H9 (cell line): ENCODE measurements around the gene DLK1. TPM values are rescaled to one million over a fixed set of nuclear protein-coding genes. Genes with fewer than 3 reads are reported as not detected.

Experiments
- DNase-seq: peaks from one replicate; pipeline ENCODE4 v3.0.0-alpha.2; 2017
- H2AFZ ChIP-seq: one replicate; pipeline ENCODE4 v1.6.1; 2013; ENCODE audit warnings: mild to moderate bottlenecking, low read length, control low read depth, moderate library complexity
- H2AK5ac ChIP-seq: 2 replicates; pipeline ENCODE4 v1.6.1; 2013; ENCODE audit warnings: low read length, control low read depth, mixed read lengths; ENCODE audit not compliant: insufficient read length
- H2BK120ac ChIP-seq: one replicate; pipeline ENCODE4 v1.6.1; 2013; ENCODE audit warnings: low read depth, mild to moderate bottlenecking, low read length, control low read depth, inconsistent platforms; ENCODE audit not compliant: poor library complexity, severe bottlenecking
- H2BK12ac ChIP-seq: 2 replicates; pipeline ENCODE4 v1.6.1; 2013; ENCODE audit warnings: low read length, control low read depth, mixed read lengths, low read depth; ENCODE audit not compliant: insufficient read length
- H2BK15ac ChIP-seq: 2 replicates; pipeline ENCODE4 v1.6.1; 2013; ENCODE audit warnings: low read depth, low read length, control low read depth
- H2BK20ac ChIP-seq: one replicate; pipeline ENCODE4 v1.6.1; 2013; ENCODE audit warnings: low read depth, mild to moderate bottlenecking, low read length, control low read depth, inconsistent platforms; ENCODE audit not compliant: poor library complexity, severe bottlenecking
- H2BK5ac ChIP-seq: 2 replicates; pipeline ENCODE4 v1.6.1; 2013; ENCODE audit warnings: low read length, control low read depth, mixed read lengths; ENCODE audit not compliant: insufficient read length
- H3K14ac ChIP-seq: 2 replicates; pipeline ENCODE4 v1.6.1; 2013; ENCODE audit warnings: low read length, control low read depth; ENCODE audit not compliant: insufficient read depth
- H3K18ac ChIP-seq: 2 replicates; pipeline ENCODE4 v1.6.1; 2013; ENCODE audit warnings: low read depth, mild to moderate bottlenecking, mixed read lengths, low read length, control low read depth; ENCODE audit not compliant: insufficient read length
- H3K23ac ChIP-seq: 2 replicates; pipeline ENCODE4 v1.6.1; 2013; ENCODE audit warnings: low read length, control low read depth, mixed read lengths, low read depth; ENCODE audit not compliant: insufficient read length
- H3K23me2 ChIP-seq: 2 replicates; pipeline ENCODE4 v1.6.1; 2013; ENCODE audit warnings: low read depth, mild to moderate bottlenecking, mixed read lengths, low read length, control low read depth; ENCODE audit not compliant: insufficient read length, poor library complexity, severe bottlenecking
- H3K27ac ChIP-seq: 2 replicates; pipeline ENCODE4 v1.5.1; 2013; ENCODE audit warnings: low read length, control low read depth, mixed read lengths, low read depth; ENCODE audit not compliant: insufficient read length
- H3K27me3 ChIP-seq: 2 replicates; pipeline ENCODE4 v1.6.1; 2013; ENCODE audit warnings: low read length, control low read depth, inconsistent platforms; ENCODE audit not compliant: insufficient read depth
- H3K4ac ChIP-seq: 2 replicates; pipeline ENCODE4 v1.6.1; 2013; ENCODE audit warnings: low read depth, mild to moderate bottlenecking, control low read depth, inconsistent platforms, low read length, moderate library complexity
- H3K4me1 ChIP-seq: 2 replicates; pipeline ENCODE4 v1.6.1; 2013; ENCODE audit warnings: low read length, control low read depth, inconsistent platforms; ENCODE audit not compliant: insufficient read depth
- H3K4me2 ChIP-seq: 2 replicates; pipeline ENCODE4 v1.6.1; 2013; ENCODE audit warnings: low read length, control low read depth, mixed read lengths; ENCODE audit not compliant: insufficient read length, insufficient read depth
- H3K56ac ChIP-seq: 2 replicates; pipeline ENCODE4 v1.6.1; 2013; ENCODE audit warnings: low read depth, mild to moderate bottlenecking, mixed read lengths, low read length, control low read depth; ENCODE audit not compliant: insufficient read length
- H3K79me1 ChIP-seq: 2 replicates; pipeline ENCODE4 v1.6.1; 2013; ENCODE audit warnings: low read depth, mild to moderate bottlenecking, moderate library complexity, low read length, control low read depth, inconsistent platforms; ENCODE audit not compliant: insufficient read depth, poor library complexity, severe bottlenecking
- H3K79me2 ChIP-seq: 2 replicates; pipeline ENCODE4 v1.6.1; 2013; ENCODE audit warnings: low read length, control low read depth, inconsistent platforms; ENCODE audit not compliant: insufficient read depth
- H3K9ac ChIP-seq: 2 replicates; pipeline ENCODE4 v1.6.1; 2013; ENCODE audit warnings: low read length, control low read depth, mixed read lengths; ENCODE audit not compliant: insufficient read length; ENCODE audit errors: extremely low read depth
- H3K9me3 ChIP-seq: one replicate; pipeline ENCODE4 v1.6.1; 2013; ENCODE audit warnings: low read depth, low read length, inconsistent platforms; ENCODE audit not compliant: control insufficient read depth
- H3T11ph ChIP-seq: one replicate; pipeline ENCODE4 v1.6.1; 2013; ENCODE audit warnings: mild to moderate bottlenecking, low read length, control low read depth, inconsistent platforms
- H4K20me1 ChIP-seq: one replicate; pipeline ENCODE4 v1.6.1; 2013; ENCODE audit not compliant: control insufficient read depth, insufficient read length, insufficient read depth
- H4K5ac ChIP-seq: 2 replicates; pipeline ENCODE4 v1.6.1; 2013; ENCODE audit warnings: low read depth, mild to moderate bottlenecking, mixed read lengths, low read length, control low read depth; ENCODE audit not compliant: insufficient read length
- H4K8ac ChIP-seq: replicated peaks from 2 replicates; pipeline ENCODE4 v1.6.1; 2013; ENCODE audit warnings: low read length, control low read depth, mixed read lengths, low read depth; ENCODE audit not compliant: insufficient read length
- H4K91ac ChIP-seq: 2 replicates; pipeline ENCODE4 v1.6.1; 2013; ENCODE audit warnings: low read depth, mild to moderate bottlenecking, moderate library complexity, mixed read lengths, low read length, control low read depth; ENCODE audit not compliant: insufficient read length
- H3K27ac Mint-ChIP-seq, 3 experiments: 2 replicates in 2 of 3; 3 replicates in 1 of 3; pipeline ENCODE4 v1.8.0; 2020 to 2021; ENCODE audit warnings: mixed read lengths in 3 of 3, mild to moderate bottlenecking in 1 of 3, moderate library complexity in 1 of 3
- H3K27me3 Mint-ChIP-seq: 2 replicates; pipeline ENCODE4 v1.8.0; 2021; ENCODE audit warnings: low read depth, mild to moderate bottlenecking, moderate library complexity, mixed read lengths
- H3K36me3 Mint-ChIP-seq, 3 experiments: 2 replicates in 2 of 3; 3 replicates in 1 of 3; pipeline ENCODE4 v1.8.0; 2020 to 2021; ENCODE audit warnings: low read depth in 3 of 3, mixed read lengths in 3 of 3; ENCODE audit not compliant: insufficient read depth in 1 of 3
- H3K4me1 Mint-ChIP-seq, 2 experiments: 2 replicates each; pipeline ENCODE4 v1.8.0; 2020; ENCODE audit warnings: mixed read lengths in 2 of 2
- H3K4me3 Mint-ChIP-seq, 2 experiments: 2 replicates in 1 of 2; 3 replicates in 1 of 2; pipeline ENCODE4 v1.8.0; 2020 to 2021; ENCODE audit warnings: mild to moderate bottlenecking in 2 of 2, mixed read lengths in 2 of 2, moderate library complexity in 1 of 2
- H3K9me3 Mint-ChIP-seq, 2 experiments: 2 replicates in 1 of 2; 3 replicates in 1 of 2; pipeline ENCODE4 v1.8.0; 2020; ENCODE audit warnings: mild to moderate bottlenecking in 2 of 2, mixed read lengths in 2 of 2, moderate library complexity in 1 of 2
- WGBS: extraction: QIAGEN DNeasy Blood & Tissue Kit; methylation state at CpG from one replicate; pipeline ENCODE4 v1.1.7; 2013; ENCODE audit warnings: missing lambda C conversion rate, low lambda C conversion rate, mixed read lengths; ENCODE audit not compliant: insufficient read length; ENCODE audit errors: extremely low coverage; 5-methylcytosine and 5-hydroxymethylcytosine counted together
- total RNA-seq: library from RNA; stranded (reverse); gene quantifications from 2 replicates; pipeline ENCODE4 v1.2.1, GENCODE V29; 2021
- TF ChIP-seq, protein P1 (sequence below): fragments of 200-600 bp; sonication (generic); conservative IDR thresholded peaks from 3 replicates; pipeline ENCODE4 v1.8.0; 2021; ENCODE audit warnings: antibody characterized with exemption, mild to moderate bottlenecking

Gene DLK1
- total RNA-seq, 1 experiment from 2014 or later: 2.8 TPM

GRCh38 chr14:100692859-100693558 lies 33.7 kb upstream of the DLK1 start:
- no peak overlapping the region for H3K4ac ChIP-seq
- H3K27me3 Mint-ChIP-seq: peaks cover 14% of the 10 kb centered on the region
- no CpG with 5 or more reads among the region's 27 CpGs for WGBS
- H2BK20ac ChIP-seq: no peak overlapping the region
- H4K5ac ChIP-seq: no peak overlapping the region
- H3K9ac ChIP-seq: no peak overlapping the region
- H2BK15ac ChIP-seq: no peak overlapping the region
- H3K18ac ChIP-seq: no peak overlapping the region
- no peak overlapping the region for H3K4me2 ChIP-seq
- no peaks in the 10 kb centered on the region for H3K27me3 ChIP-seq
- no peak overlapping the region; a peak in 1 of 5 replicates for H3K4me3 Mint-ChIP-seq
- H3K14ac ChIP-seq: no peak overlapping the region; the same call in 1 of the 2 replicates
- no peak overlapping the region for H2BK12ac ChIP-seq
- TF ChIP-seq, protein P1, sequence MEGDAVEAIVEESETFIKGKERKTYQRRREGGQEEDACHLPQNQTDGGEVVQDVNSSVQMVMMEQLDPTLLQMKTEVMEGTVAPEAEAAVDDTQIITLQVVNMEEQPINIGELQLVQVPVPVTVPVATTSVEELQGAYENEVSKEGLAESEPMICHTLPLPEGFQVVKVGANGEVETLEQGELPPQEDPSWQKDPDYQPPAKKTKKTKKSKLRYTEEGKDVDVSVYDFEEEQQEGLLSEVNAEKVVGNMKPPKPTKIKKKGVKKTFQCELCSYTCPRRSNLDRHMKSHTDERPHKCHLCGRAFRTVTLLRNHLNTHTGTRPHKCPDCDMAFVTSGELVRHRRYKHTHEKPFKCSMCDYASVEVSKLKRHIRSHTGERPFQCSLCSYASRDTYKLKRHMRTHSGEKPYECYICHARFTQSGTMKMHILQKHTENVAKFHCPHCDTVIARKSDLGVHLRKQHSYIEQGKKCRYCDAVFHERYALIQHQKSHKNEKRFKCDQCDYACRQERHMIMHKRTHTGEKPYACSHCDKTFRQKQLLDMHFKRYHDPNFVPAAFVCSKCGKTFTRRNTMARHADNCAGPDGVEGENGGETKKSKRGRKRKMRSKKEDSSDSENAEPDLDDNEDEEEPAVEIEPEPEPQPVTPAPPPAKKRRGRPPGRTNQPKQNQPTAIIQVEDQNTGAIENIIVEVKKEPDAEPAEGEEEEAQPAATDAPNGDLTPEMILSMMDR: no peak
- H2BK5ac ChIP-seq: no peak overlapping the region
- no peaks in the 10 kb centered on the region; the same call in 1 of the 2 replicates for H3K79me2 ChIP-seq
- H2AK5ac ChIP-seq: no peak overlapping the region
- no peaks in the 10 kb centered on the region for H3K79me1 ChIP-seq
- H4K20me1 ChIP-seq: peaks cover 2% of the 10 kb centered on the region
- no peak overlapping the region for H2AFZ ChIP-seq
- peaks cover 21 to 27% of the 10 kb centered on the region in 2 experiments for H3K4me1 Mint-ChIP-seq
- H3T11ph ChIP-seq: no peak overlapping the region
- H3K4me1 ChIP-seq: no peaks in the 10 kb centered on the region; the same call in 1 of the 2 replicates
- H3K27ac Mint-ChIP-seq: peak overlapping the region in 1 of 3 experiments; percentile 59; a peak in 3 of 7 replicates
- H3K56ac ChIP-seq: no peak overlapping the region
- H2BK120ac ChIP-seq: no peak overlapping the region
- H3K9me3 ChIP-seq: no peaks in the 10 kb centered on the region
- no peak overlapping the region for H4K8ac ChIP-seq
- no peaks in the 10 kb centered on the region for H3K23me2 ChIP-seq
- H3K27ac ChIP-seq: no peak overlapping the region
- no peaks in the 10 kb centered on the region for H3K36me3 Mint-ChIP-seq
- no peaks in the 10 kb centered on the region; a peak in 1 of 5 replicates for H3K9me3 Mint-ChIP-seq
- H3K23ac ChIP-seq: no peak overlapping the region
- no peak overlapping the region for H4K91ac ChIP-seq
- no peak for DNase-seq
